SU-DHL-6 (cell line): ENCODE data around the gene ASXL1.

ENCODE experiments used
- H2AFZ ChIP-seq: fragments of 200-600 bp; sonication (generic); 2 replicates; pipeline ENCODE4 v1.6.1; 2014; ENCODE audit warnings: low read depth, mild to moderate bottlenecking, moderate library complexity, mixed read lengths, antibody characterized with exemption, low read length; ENCODE audit not compliant: severe bottlenecking
- H3F3A ChIP-seq: fragments of 200-600 bp; shearing (Covaris generic); 2 replicates; pipeline ENCODE4 v1.6.0; 2016; ENCODE audit warnings: antibody characterized with exemption, mild to moderate bottlenecking; ENCODE audit not compliant: insufficient read depth
- H3K27ac ChIP-seq: fragments of 200-600 bp; sonication (generic); 2 replicates; pipeline ENCODE4 v1.5.1; 2016; ENCODE audit warnings: low read depth, mild to moderate bottlenecking, low read length, moderate library complexity, mixed read lengths
- H3K27me3 ChIP-seq: fragments of 200-600 bp; sonication (generic), shearing (Covaris generic); 2 replicates; pipeline ENCODE4 v1.6.0; 2014; ENCODE audit warnings: mild to moderate bottlenecking, low read length
- H3K36me3 ChIP-seq: fragments of 200-600 bp; sonication (generic); 2 replicates; pipeline ENCODE4 v1.6.1; 2014; ENCODE audit warnings: mild to moderate bottlenecking, low read length, mixed read lengths
- H3K4me2 ChIP-seq: fragments of 300-600, 200-600 bp; shearing (Covaris generic), sonication (generic); 2 replicates; pipeline ENCODE4 v1.6.0; 2014; ENCODE audit warnings: low read length, low read depth, mild to moderate bottlenecking; ENCODE audit not compliant: poor library complexity, severe bottlenecking
- H3K4me3 ChIP-seq: fragments of 200-600 bp; sonication (generic); 2 replicates; pipeline ENCODE4 v1.5.1; 2014; ENCODE audit warnings: antibody characterized with exemption, low read length, mild to moderate bottlenecking, mixed read lengths; ENCODE audit not compliant: insufficient read depth, poor library complexity, severe bottlenecking
- H3K79me2 ChIP-seq: fragments of 200-600 bp; sonication (generic); 2 replicates; pipeline ENCODE4 v1.6.1; 2014; ENCODE audit warnings: mild to moderate bottlenecking, low read length, moderate library complexity; ENCODE audit not compliant: insufficient read depth
- H3K9ac ChIP-seq: fragments of 200-600 bp; sonication (generic); 2 replicates; pipeline ENCODE4 v1.7.0; 2014; ENCODE audit warnings: mild to moderate bottlenecking, low read length
- H3K9me2 ChIP-seq: fragments of 200-600 bp; sonication (generic); replicated peaks from 2 replicates; pipeline ENCODE4 v1.6.1; 2014; ENCODE audit warnings: low read length; ENCODE audit not compliant: insufficient read depth
- H3K9me3 ChIP-seq: fragments of 200-600 bp; sonication (generic); 2 replicates; pipeline ENCODE4 v1.6.1; 2014; ENCODE audit warnings: low read length, mixed read lengths; ENCODE audit not compliant: insufficient read depth
- H4K20me1 ChIP-seq: fragments of 200-600 bp; sonication (generic); 2 replicates; pipeline ENCODE4 v1.6.1; 2014; ENCODE audit warnings: low read depth, mild to moderate bottlenecking, antibody characterized with exemption, low read length, moderate library complexity, mixed read lengths
- EZH2phosphoT487 ChIP-seq: fragments of 200-600 bp; sonication (generic), shearing (Covaris generic); conservative IDR thresholded peaks from 2 replicates; pipeline ENCODE4 v1.6.1; 2018; ENCODE audit warnings: mild to moderate bottlenecking, antibody characterized with exemption, low read length, moderate library complexity, mixed read lengths
- TF ChIP-seq, protein P1 (sequence below): fragments of 200-600 bp; sonication (generic); IDR thresholded peaks from one replicate; pipeline ENCODE4 v1.5.1; 2017; ENCODE audit warnings: antibody characterized with exemption, mild to moderate bottlenecking, low read length, moderate library complexity; ENCODE audit not compliant: insufficient read depth, poor library complexity, severe bottlenecking

The ASXL1 gene

DNA sequence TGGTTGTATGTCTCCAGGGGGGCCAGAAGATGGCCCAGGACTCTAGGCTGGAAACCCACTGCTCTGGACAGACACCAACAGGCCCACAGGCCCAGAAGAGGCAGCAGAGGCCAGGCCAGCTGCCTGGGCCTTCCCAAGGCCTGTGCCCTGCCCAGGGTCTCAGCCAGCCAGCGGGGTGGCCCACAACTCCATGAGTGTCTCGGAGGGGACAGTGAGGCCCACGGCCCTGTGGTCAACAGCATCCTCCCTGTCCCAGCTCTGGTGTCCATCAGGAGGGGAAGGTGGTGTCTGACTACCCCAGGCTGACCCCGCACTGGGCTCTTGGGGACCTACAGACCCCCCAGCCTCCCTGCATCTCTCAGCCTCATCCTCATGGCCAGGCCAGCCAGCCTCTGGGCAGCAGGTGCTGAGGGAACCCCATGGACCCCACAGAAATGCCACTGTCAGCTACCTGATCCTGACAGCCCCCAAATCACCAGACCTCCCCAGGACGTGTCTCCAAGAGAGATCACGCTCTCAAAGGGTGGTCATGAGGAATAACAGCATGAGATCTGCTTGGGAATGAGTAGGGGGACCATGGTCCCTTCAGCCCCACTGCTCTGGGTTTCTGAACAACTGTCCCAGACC, 114.6 kb downstream of the ASXL1 start:
- Histone ChIP-seq H3K9ac (no peak overlapping the region), H3K4me3 (no peak overlapping the region), H3K79me2 (no peaks in the 10 kb centered on the region), H4K20me1 (no peaks in the 10 kb centered on the region), H3K4me2 (no peak overlapping the region), H3K9me3 (no peaks in the 10 kb centered on the region), H3K27me3 (no peaks in the 10 kb centered on the region), H3K27ac (no peak overlapping the region), H3F3A (no peaks in the 10 kb centered on the region), H3K36me3 (no peaks in the 10 kb centered on the region), H2AFZ (no peak overlapping the region), H3K9me2 (no peaks in the 10 kb centered on the region)
- TF ChIP-seq, protein P1, sequence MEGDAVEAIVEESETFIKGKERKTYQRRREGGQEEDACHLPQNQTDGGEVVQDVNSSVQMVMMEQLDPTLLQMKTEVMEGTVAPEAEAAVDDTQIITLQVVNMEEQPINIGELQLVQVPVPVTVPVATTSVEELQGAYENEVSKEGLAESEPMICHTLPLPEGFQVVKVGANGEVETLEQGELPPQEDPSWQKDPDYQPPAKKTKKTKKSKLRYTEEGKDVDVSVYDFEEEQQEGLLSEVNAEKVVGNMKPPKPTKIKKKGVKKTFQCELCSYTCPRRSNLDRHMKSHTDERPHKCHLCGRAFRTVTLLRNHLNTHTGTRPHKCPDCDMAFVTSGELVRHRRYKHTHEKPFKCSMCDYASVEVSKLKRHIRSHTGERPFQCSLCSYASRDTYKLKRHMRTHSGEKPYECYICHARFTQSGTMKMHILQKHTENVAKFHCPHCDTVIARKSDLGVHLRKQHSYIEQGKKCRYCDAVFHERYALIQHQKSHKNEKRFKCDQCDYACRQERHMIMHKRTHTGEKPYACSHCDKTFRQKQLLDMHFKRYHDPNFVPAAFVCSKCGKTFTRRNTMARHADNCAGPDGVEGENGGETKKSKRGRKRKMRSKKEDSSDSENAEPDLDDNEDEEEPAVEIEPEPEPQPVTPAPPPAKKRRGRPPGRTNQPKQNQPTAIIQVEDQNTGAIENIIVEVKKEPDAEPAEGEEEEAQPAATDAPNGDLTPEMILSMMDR = no peak
- TF ChIP-seq EZH2phosphoT487 = no peak

DNA sequence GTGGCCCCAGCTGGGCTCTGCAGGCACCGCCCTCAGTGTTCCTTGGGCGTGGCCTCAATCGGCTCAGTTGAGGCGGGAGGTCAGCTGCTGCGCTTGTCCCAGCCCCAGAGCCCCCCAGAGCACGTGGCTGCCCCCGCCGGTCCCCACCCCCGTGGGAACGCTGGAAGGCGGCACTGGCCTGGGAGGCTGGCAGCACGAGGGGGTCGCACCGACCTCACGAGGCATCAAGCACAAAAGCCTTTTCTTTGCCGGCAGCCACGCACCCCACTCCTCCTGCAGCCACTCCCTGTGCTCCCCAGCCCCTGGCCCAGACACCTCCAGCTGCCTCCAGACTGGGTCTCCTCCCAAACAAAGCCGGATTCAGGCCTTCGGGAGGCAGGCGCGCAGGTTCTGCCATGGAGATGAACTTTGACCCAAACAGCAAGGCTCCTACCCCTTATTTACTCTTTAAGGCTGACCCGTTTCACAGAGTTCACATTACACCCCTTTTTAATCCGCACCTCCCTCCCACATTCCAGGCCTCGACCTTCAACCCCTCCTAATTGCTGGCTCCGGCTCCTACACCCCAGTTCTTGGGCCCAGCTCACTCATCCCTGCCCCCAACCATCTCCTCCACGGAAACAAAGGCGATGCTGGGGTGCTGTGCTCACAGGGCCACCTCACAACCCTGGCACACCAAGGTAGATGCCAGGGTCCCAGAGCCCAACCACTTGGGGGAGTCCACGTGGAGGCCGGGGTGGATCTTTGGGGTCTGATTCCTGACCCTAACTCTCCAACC, 115.3 kb downstream of the ASXL1 start:
- H3F3A ChIP-seq = no peaks in the 10 kb centered on the region
- H4K20me1 ChIP-seq = no peaks in the 10 kb centered on the region
- H3K4me2 ChIP-seq = no peak overlapping the region
- no peaks in the 10 kb centered on the region for H3K79me2 ChIP-seq
- H3K27me3 ChIP-seq = no peaks in the 10 kb centered on the region
- no peak for TF ChIP-seq EZH2phosphoT487
- TF ChIP-seq, protein P1 = no peak
- H3K9me2 ChIP-seq = no peaks in the 10 kb centered on the region
- no peaks in the 10 kb centered on the region for H3K9me3 ChIP-seq
- no peak overlapping the region for H3K9ac ChIP-seq
- no peak overlapping the region for H2AFZ ChIP-seq
- no peak overlapping the region for H3K4me3 ChIP-seq
- no peak overlapping the region for H3K27ac ChIP-seq
- H3K36me3 ChIP-seq = no peaks in the 10 kb centered on the region

DNA sequence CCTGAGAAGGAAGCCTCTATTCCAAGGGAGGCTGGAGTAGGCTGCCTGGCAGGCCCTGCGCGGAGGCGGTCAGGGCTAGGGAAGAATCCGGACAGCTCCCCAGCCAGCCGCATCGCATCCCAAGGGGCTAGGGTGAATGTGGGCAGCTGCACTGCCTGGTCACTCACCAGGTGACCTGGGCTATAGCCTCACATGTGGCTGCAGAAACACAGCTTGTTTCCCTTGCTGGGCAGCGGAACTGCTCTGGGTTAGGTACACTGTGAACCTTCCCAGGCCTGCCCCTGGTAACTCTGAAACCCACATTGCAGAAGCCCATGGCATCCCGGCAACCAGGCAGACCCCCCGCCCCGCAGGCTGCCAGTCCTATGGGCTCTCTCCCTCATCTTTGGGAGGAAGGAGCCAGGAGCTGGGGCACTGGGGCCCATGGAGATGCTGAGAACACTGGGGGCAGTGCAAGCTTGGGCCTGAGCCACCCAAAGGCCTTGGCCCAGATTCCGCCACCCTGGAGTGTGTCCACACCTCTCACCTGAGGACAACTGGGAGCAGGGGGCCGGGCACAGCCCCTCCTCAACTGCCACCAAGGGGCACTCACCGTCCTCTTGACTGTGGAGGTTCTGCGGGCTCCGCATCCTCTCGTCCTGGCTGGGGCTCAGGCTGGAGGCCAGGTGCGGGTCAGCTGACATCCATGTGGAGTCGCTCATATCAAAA, 116.0 kb downstream of the ASXL1 start:
- Histone ChIP-seq H3K9me3 (no peaks in the 10 kb centered on the region), H3F3A (no peaks in the 10 kb centered on the region), H3K79me2 (no peaks in the 10 kb centered on the region), H2AFZ (no peak overlapping the region), H3K4me2 (no peak overlapping the region), H3K27ac (no peak overlapping the region), H3K36me3 (no peaks in the 10 kb centered on the region), H3K27me3 (no peaks in the 10 kb centered on the region), H3K9me2 (no peaks in the 10 kb centered on the region), H3K9ac (no peak overlapping the region), H3K4me3 (no peak overlapping the region), H4K20me1 (no peaks in the 10 kb centered on the region)
- no peak for TF ChIP-seq EZH2phosphoT487
- TF ChIP-seq, protein P1 = no peak
